Vagina (tissue), 2 donors: ENCODE measurements around the gene CEP85. TPM values are rescaled to one million over a fixed set of nuclear protein-coding genes. Genes with fewer than 3 reads are reported as not detected.
A peak's percentile ranks its signal among the peaks of the same experiment; 100 is the strongest.
"Not testable (repeated sequence)": the region's sequence is repeated elsewhere in the genome, so short reads cannot be mapped to it uniquely, and the experiment has no call there.

Experiments used
- DNase-seq, 2 donors: peaks; one replicate each; pipeline ENCODE4 v3.0.0-alpha.2; 2017; ENCODE audit errors: extremely low spot score in 2 of 2
- H3K27ac ChIP-seq: fragments of 200-600 bp; sonication (generic); one replicate; pipeline ENCODE4 v1.5.1; 2019
- H3K27me3 ChIP-seq: fragments of 200-600 bp; sonication (generic); one replicate; pipeline ENCODE4 v1.5.1; 2019
- H3K36me3 ChIP-seq, 2 donors: fragments of 200-600 bp; sonication (generic); one replicate each; pipeline ENCODE4 v1.5.1; 2017 to 2019
- H3K4me1 ChIP-seq: fragments of 200-600 bp; sonication (generic); one replicate; pipeline ENCODE4 v1.5.1; 2019
- H3K4me3 ChIP-seq, 2 donors: fragments of 200-600 bp; sonication (generic); 1 replicate in 1 of 2; 2 replicates in 1 of 2; pipeline ENCODE4 v1.5.1; 2016 to 2019
- H3K9me3 ChIP-seq: fragments of 200-600 bp; sonication (generic); one replicate; pipeline ENCODE4 v1.5.1; 2019
- POLR2A ChIP-seq, 2 donors: fragments of 450-650 bp; IDR thresholded peaks; one replicate each; pipeline ENCODE4 v1.6.1; 2017; ENCODE audit warnings: antibody characterized with exemption in 2 of 2, mild to moderate bottlenecking in 2 of 2, moderate library complexity in 2 of 2
- POLR2AphosphoS5 ChIP-seq, 2 donors: sonication (generic); formaldehyde crosslinking; IDR thresholded peaks; one replicate each; pipeline ENCODE4 v1.9.0; 2017; ENCODE audit warnings: antibody characterized with exemption in 2 of 2, mild to moderate bottlenecking in 2 of 2, low read depth in 1 of 2; ENCODE audit not compliant: insufficient read depth in 1 of 2
- intact Hi-C: fragments of 100-400 bp; cut with DNase I; formaldehyde crosslinking; loops from one replicate; pipeline ENCODE4 v1.15.1; 2023
- total RNA-seq: library from RNA; depleted of rRNA; stranded (reverse); fragments of >200 nt; gene quantifications from one replicate; pipeline ENCODE4 v1.2.3, GENCODE V29; 2016
- TF ChIP-seq, protein P1 (sequence below), 3 experiments: fragments of 450-650 bp in 2 of 3; fragments of 200-600 bp in 1 of 3; sonication (generic) in 1 of 3; IDR thresholded peaks; one replicate each; pipeline ENCODE4 v1.5.1; 2017 to 2019; ENCODE audit warnings: antibody characterized with exemption in 3 of 3, mild to moderate bottlenecking in 2 of 3, moderate library complexity in 2 of 3

The CEP85 gene
- total RNA-seq, 1 donor from 2014 or later: 9.1 TPM

DNA sequence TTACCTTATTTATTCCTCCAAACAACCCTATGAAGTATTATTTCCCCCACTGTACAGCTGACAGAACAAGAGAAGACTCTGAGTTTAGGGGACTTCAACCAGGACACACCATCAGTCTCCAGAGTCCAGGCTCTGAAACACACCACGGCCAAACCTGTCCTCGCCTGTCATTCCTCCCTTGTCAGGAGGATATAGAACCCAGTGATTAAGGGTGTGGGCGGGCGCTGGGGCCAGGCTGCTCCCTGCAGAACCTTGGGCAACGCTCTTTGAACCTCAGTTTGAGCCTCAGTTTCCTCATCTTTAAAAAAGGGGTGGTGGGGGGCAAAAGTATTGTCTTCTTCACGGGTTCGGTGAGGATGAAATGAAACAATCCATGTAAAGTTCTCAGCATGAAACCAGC lies 9.4 kb upstream of the CEP85 start:
- no peak for DNase-seq

GRCh38 chr1:26225033-26225831 lies 8.8 kb upstream of the CEP85 start:
- no peak for TF ChIP-seq POLR2A (IDR thresholded peaks at IDR 0.05)
- TF ChIP-seq, protein P1, sequence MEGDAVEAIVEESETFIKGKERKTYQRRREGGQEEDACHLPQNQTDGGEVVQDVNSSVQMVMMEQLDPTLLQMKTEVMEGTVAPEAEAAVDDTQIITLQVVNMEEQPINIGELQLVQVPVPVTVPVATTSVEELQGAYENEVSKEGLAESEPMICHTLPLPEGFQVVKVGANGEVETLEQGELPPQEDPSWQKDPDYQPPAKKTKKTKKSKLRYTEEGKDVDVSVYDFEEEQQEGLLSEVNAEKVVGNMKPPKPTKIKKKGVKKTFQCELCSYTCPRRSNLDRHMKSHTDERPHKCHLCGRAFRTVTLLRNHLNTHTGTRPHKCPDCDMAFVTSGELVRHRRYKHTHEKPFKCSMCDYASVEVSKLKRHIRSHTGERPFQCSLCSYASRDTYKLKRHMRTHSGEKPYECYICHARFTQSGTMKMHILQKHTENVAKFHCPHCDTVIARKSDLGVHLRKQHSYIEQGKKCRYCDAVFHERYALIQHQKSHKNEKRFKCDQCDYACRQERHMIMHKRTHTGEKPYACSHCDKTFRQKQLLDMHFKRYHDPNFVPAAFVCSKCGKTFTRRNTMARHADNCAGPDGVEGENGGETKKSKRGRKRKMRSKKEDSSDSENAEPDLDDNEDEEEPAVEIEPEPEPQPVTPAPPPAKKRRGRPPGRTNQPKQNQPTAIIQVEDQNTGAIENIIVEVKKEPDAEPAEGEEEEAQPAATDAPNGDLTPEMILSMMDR (IDR thresholded peaks at IDR 0.05): no peak
- no peak for TF ChIP-seq POLR2AphosphoS5 (IDR thresholded peaks at IDR 0.05; ENCODE audit: insufficient read depth in 1 of 2, low read depth in 1 of 2)
- Histone ChIP-seq H3K36me3 (no peaks in the 10 kb centered on the region), H3K27me3 (no peaks in the 10 kb centered on the region), H3K4me1 (peaks cover 15% of the 10 kb centered on the region), H3K4me3 (peak overlapping the region; percentile 40 to 42), H3K9me3 (no peaks in the 10 kb centered on the region), H3K27ac (no peak overlapping the region)
- no peak for DNase-seq
- intact Hi-C loops: no loop called here

More for the DNA sequence above, 9.4 kb upstream of the CEP85 start:
- H3K36me3 ChIP-seq: no peaks in the 10 kb centered on the region
- no peaks in the 10 kb centered on the region for H3K27me3 ChIP-seq
- intact Hi-C loops: no loop called here
- H3K27ac ChIP-seq: no peak overlapping the region
- no peak for TF ChIP-seq POLR2A (IDR thresholded peaks at IDR 0.05)
- TF ChIP-seq, protein P1 (IDR thresholded peaks at IDR 0.05): no peak
- TF ChIP-seq POLR2AphosphoS5 (IDR thresholded peaks at IDR 0.05; ENCODE audit: insufficient read depth in 1 of 2, low read depth in 1 of 2): no peak
- no peak overlapping the region for H3K4me3 ChIP-seq
- peaks cover 15% of the 10 kb centered on the region for H3K4me1 ChIP-seq
- H3K9me3 ChIP-seq: no peaks in the 10 kb centered on the region

DNA sequence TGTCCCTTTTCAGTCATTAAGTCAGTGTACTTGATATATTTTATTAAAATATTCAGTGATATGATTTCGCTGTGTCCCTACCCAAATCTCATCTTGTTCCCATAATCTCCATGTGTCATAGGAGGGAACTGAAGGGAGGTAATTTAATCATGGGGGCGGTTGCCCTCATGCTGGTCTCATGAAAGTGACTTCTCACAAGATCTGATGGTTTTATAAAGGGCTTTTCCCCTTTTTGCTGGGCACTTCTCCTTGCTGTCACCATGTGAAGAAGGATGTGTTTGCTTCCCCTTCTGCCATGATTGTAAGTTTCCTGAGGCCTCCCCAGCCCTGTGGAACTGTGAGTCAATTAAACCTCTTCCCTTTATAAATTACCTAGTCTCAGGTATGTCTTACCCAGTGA lies 3.3 kb upstream of the CEP85 start:
- H3K36me3 ChIP-seq, DNase-seq, intact Hi-C loops, H3K4me3 ChIP-seq, H3K27me3 ChIP-seq, H3K9me3 ChIP-seq, H3K27ac ChIP-seq: not testable (repeated sequence)
- H3K4me1 ChIP-seq: peaks cover 11% of the 10 kb centered on the region

DNA sequence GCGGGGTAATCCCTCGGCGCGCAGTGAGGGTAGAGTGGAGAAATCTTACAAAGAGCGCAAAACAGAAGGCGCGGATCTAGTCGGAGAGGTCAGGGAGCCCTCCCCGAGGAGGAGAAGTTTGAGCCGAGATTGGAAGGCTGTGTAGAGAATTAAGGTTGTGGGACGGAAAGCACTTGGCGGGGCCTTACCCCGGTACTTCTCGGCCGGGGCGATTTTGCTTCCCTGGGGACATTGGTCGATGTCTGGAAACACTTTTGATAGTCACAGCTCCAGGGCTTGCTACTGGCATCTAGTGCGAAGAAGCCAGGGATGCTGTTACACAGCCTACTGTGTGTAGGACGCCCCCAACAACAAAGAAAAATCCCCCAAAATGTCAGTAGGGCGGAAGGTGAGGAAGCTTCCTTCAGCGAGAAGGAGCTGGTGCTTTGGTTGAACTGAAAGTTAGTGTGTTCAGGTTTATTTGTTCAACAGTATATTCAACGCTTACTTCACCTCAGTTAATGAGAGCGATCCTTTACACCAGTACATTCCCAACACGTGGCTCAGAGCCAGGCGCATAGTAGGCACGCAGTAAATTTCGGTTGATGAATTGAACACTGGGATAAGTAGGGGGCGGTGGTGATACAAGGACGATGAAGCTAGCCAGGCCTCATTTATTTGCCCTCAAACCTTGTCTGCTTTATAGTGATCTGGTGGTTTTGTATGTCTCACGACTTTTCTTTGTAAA lies 807 bp downstream of the CEP85 start:
- no peaks in the 10 kb centered on the region for H3K27me3 ChIP-seq
- peak overlapping the region; percentile 84 for H3K27ac ChIP-seq
- H3K4me3 ChIP-seq: peak overlapping the region; percentile 65 to 85
- H3K4me1 ChIP-seq: peaks cover 6% of the 10 kb centered on the region
- intact Hi-C loops: no loop called here
- H3K9me3 ChIP-seq: no peaks in the 10 kb centered on the region
- TF ChIP-seq POLR2AphosphoS5 (IDR thresholded peaks at IDR 0.05; ENCODE audit: insufficient read depth in 1 of 2, low read depth in 1 of 2) (peak in 1 of 2 donors; percentile 35), POLR2A (IDR thresholded peaks at IDR 0.05) (no peak)
- TF ChIP-seq, protein P1 (IDR thresholded peaks at IDR 0.05): no peak
- no peak for DNase-seq
- H3K36me3 ChIP-seq: no peaks in the 10 kb centered on the region

DNA sequence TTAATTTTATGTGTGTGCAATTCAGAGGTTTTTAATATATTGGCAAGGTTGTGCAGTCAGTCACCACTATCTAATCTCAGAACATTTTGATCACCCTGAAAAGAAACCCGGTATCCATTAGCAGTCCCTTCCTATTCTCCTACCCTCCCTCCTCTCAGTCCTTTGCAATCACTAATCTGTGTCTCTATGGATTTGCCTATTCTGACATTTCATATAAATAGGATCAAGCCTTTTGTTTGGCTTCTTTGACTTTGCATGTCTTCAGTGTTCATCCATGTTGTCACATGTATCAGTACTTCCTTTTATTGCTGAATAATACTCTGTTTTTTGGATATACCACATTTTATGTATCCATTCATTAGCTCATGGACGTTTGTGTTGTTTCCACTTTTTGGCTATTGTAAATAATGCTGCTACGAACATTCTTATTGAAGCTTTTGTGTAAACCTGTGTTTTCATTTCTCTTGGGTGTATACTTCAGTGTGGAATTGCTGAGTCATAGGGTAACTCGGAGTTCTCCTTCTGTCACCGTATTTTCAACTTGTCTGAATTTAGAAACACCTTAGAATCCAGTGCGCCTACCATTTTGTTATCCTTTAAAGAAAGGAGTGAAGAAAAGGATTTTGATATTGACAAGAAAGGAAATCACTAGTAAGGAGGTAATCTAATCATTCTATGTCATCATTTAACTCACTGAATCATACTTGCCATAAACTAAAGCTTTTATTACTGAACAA lies 3.4 kb downstream of the CEP85 start:
- Histone ChIP-seq H3K27me3 (no peaks in the 10 kb centered on the region), H3K4me1 (peaks cover 6% of the 10 kb centered on the region), H3K36me3 (no peaks in the 10 kb centered on the region), H3K27ac (no peak overlapping the region), H3K4me3 (no peak overlapping the region), H3K9me3 (no peaks in the 10 kb centered on the region)
- DNase-seq: no peak
- intact Hi-C loops: no loop called here
- TF ChIP-seq, protein P1 (IDR thresholded peaks at IDR 0.05): no peak
- peak in 1 of 2 donors; percentile 74 for TF ChIP-seq POLR2AphosphoS5 (IDR thresholded peaks at IDR 0.05; ENCODE audit: insufficient read depth in 1 of 2, low read depth in 1 of 2)
- no peak for TF ChIP-seq POLR2A (IDR thresholded peaks at IDR 0.05)
